Activated CD8-positive, alpha-beta T cell treated with anti-CD3 and anti-CD28 coated beads, Interleukin-2, amount 10 ng/mL, durations not matched to agents 7 days and 5 days (primary cell): ENCODE results near the gene GPN1. TPM values are rescaled to one million over a fixed set of nuclear protein-coding genes. Genes with fewer than 3 reads are reported as not detected.

ENCODE experiments used
- ATAC-seq: fragments of 150-1000 bp; cut with Tn5 transposase; one replicate; pipeline ENCODE4 v1.10.0; 2021; ENCODE audit warnings: moderate library complexity
- CTCF ChIA-PET: fragments of 350-600 bp; sonication (Branson Sonifier 250); formaldehyde crosslinking; loops from one replicate; lab custom pipeline; 2021; ENCODE audit warnings: antibody characterized with exemption; lab: Charles Lee
- POLR2A ChIA-PET: fragments of 350-600 bp; sonication (Branson Sonifier 250); formaldehyde crosslinking; loops from one replicate; lab custom pipeline; 2021; ENCODE audit warnings: antibody characterized with exemption; lab: Charles Lee
- DNase-seq: peaks from one replicate; pipeline ENCODE4 v3.0.0-alpha.2; 2020
- H3K27ac Mint-ChIP-seq: one replicate; pipeline ENCODE4 v1.8.0; 2021; ENCODE audit warnings: mild to moderate bottlenecking, mixed read lengths
- H3K27me3 Mint-ChIP-seq: one replicate; pipeline ENCODE4 v1.8.0; 2021; ENCODE audit warnings: low read depth, mixed read lengths
- H3K36me3 Mint-ChIP-seq: one replicate; pipeline ENCODE4 v1.8.0; 2021; ENCODE audit warnings: low read depth, mixed read lengths
- H3K4me1 Mint-ChIP-seq: one replicate; pipeline ENCODE4 v1.8.0; 2021; ENCODE audit warnings: low read depth, mixed read lengths
- H3K4me3 Mint-ChIP-seq: one replicate; pipeline ENCODE4 v1.8.0; 2021; ENCODE audit warnings: mild to moderate bottlenecking, mixed read lengths
- H3K9me3 Mint-ChIP-seq: one replicate; pipeline ENCODE4 v1.8.0; 2022; ENCODE audit warnings: mixed read lengths; ENCODE audit not compliant: insufficient read depth
- total RNA-seq, 2 experiments: library from RNA; stranded (reverse); gene quantifications; one replicate each; pipeline ENCODE4 v1.2.3, GENCODE V29; 2021

The GPN1 gene
- total RNA-seq: 10 to 100 TPM; 39.7 to 41.4 TPM

DNA sequence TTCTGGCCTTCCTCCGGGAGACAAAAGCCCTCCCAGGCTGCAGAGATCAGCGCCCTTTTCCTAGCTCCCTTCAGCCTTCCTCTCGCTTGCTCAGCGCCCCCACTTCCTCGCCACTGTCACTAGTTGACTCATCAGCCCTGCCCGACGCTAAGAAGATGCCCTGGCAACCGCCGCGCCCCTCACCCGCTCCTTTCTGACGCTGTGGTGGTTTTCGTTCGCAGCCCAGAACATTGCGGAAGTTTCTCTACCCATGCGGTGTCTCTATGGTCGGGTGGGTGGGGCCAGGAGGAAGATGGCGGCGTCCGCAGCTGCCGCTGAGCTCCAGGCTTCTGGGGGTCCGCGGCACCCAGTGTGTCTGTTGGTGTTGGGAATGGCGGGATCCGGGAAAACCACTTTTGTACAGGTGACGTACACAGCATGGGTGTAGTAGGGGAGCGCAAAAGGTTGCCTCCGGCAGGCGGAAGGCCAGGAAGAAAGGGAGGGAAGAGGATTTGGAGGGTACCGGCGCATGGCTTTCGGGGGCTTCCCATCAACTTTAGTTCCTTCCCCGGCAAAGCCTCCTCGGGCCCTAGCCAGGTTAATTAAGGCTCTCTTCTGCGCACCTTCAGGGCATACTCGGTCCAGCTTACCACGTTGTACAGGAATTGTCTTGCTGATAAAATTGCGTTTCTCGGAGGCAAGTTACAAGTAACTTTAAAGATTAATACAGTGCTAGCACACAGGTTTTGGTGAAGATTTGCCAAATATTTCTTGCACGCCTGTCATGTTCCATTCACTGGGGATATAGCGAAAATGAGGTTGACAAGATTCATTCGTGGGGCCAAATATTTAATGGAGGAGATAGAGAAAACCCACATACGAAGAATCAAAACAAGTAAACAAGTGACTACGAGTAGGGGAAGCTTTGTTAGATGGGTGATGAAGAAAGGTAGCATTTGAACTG lies at the start of gene GPN1, which contains the start of gene CCDC121:
TSS of gene GPN1 (plus strand) at position 284 of the 943 bp plus-strand sequence. CDS start at position 293, 9 bp downstream.
TSS of gene CCDC121 (minus strand) at position 246 of the 943 bp plus-strand sequence. CDS start 1,213 bp downstream, outside the sequence.
- POLR2A ChIA-PET: interaction anchor here (0.6 to 2.0 kb wide), 8 partner anchors 9 to 957 kb away, joined by 3 to 9 read pairs (median 4); partner anchors contain the start of genes PPM1G, SLC4A1AP, SUPT7L and ZNF512
- Mint-ChIP-seq H3K27me3 (no peaks in the 10 kb centered on the region), H3K36me3 (peaks cover 40% of the 10 kb centered on the region), H3K27ac (peak within 1 kb of the TSS; percentile 26), H3K4me3 (no peak within 1 kb of the TSS), H3K4me1 (peaks cover 36% of the 10 kb centered on the region), H3K9me3 (no peaks in the 10 kb centered on the region)
- DNase-seq (peak; percentile 98), ATAC-seq (peak; percentile 98)
- CTCF ChIA-PET: interaction anchor here (1.0 to 4.2 kb wide), 4 partner anchors 55 to 220 kb away, joined by 3 to 27 read pairs (median 3); partner anchors contain the start of genes NRBP1 and PPM1G

GRCh38 chr2:27581417-27582128 lies 47.3 kb upstream of the GPN1 start:
- H3K4me3 Mint-ChIP-seq: no peak overlapping the region
- peak overlapping the region; percentile 11 for H3K27ac Mint-ChIP-seq
- peaks cover 24% of the 10 kb centered on the region for H3K27me3 Mint-ChIP-seq
- H3K36me3 Mint-ChIP-seq: peaks cover 30% of the 10 kb centered on the region
- DNase-seq (no peak), ATAC-seq (no peak)
- POLR2A ChIA-PET: no interaction called here
- CTCF ChIA-PET: no interaction called here
- peaks cover 11% of the 10 kb centered on the region for H3K9me3 Mint-ChIP-seq
- H3K4me1 Mint-ChIP-seq: peaks cover 33% of the 10 kb centered on the region

GRCh38 chr2:27582129-27582694 lies 46.6 kb upstream of the GPN1 start:
- CTCF ChIA-PET: interaction anchor here (1.4 to 2.3 kb wide), 3 partner anchors 15 to 101 kb away, joined by 3 to 11 read pairs (median 3); no protein-coding TSS in a partner anchor
- ATAC-seq (no peak), DNase-seq (no peak)
- POLR2A ChIA-PET: interaction anchor here (0.8 to 0.9 kb wide), 3 partner anchors 46 to 153 kb away, joined by 3 to 6 read pairs (median 4); partner anchors contain the start of genes CCDC121, GPN1 and NRBP1
- Mint-ChIP-seq H3K36me3 (peaks cover 37% of the 10 kb centered on the region), H3K4me1 (peaks cover 39% of the 10 kb centered on the region), H3K27me3 (peaks cover 23% of the 10 kb centered on the region), H3K27ac (peak overlapping the region; percentile 96), H3K4me3 (peak overlapping the region; percentile 96), H3K9me3 (peaks cover 11% of the 10 kb centered on the region)

DNA sequence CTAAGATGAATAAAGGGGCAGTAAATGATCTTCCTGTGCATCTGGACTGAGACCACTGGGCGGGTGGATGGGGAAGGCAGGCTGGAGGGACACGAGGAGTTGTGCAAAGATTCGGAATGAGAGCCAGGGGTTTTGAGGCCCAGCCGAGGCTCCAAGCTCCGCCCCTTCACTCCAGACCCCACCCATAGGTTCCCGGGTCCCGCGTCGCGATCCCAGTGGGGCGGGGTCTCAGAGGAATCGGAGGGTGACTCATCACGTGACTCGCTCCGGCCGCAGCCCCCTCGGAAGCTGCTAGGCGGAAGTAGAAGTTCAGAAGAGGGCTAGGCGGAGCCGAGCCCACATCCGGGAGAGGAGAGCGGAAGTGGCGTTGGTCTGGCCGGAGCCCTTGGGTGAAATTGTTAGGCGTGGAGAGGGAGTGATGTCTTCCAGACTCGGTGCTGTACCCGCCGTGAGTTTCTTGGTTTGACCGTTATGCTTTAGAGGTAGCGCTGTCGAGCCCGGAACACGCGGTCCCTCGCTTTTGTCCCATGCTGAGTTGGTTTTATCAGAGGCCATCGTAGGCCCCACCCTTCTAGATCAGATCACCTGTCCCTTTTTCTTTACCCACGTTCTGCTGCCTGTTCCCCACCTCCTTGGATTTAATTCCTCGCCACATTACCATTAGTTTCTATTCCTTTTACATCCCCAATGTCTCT lies 46.0 kb upstream of the GPN1 start, which contains the start of gene ZNF512:
TSS of gene ZNF512 (plus strand) at position 348 of the 695 bp plus-strand sequence. CDS start at position 419, 71 bp downstream.
- H3K9me3 Mint-ChIP-seq: peaks cover 12% of the 10 kb centered on the region
- H3K36me3 Mint-ChIP-seq: peaks cover 38% of the 10 kb centered on the region
- ChIA-PET POLR2A (interaction anchor here (0.8 to 1.7 kb wide), 4 partner anchors 46 to 154 kb away, joined by 3 to 6 read pairs (median 4); partner anchors contain the start of genes CCDC121, GPN1, NRBP1 and SLC4A1AP), CTCF (interaction anchor here (1.4 to 2.3 kb wide), 3 partner anchors 14 to 101 kb away, joined by 3 to 11 read pairs (median 3); no protein-coding TSS in a partner anchor)
- peaks cover 17% of the 10 kb centered on the region for H3K27me3 Mint-ChIP-seq
- H3K4me1 Mint-ChIP-seq: peaks cover 44% of the 10 kb centered on the region
- DNase-seq (peak; percentile 91), ATAC-seq (peak; percentile 95)
- peak within 1 kb of the TSS; percentile 96 for H3K4me3 Mint-ChIP-seq
- peak within 1 kb of the TSS; percentile 96 for H3K27ac Mint-ChIP-seq

DNA sequence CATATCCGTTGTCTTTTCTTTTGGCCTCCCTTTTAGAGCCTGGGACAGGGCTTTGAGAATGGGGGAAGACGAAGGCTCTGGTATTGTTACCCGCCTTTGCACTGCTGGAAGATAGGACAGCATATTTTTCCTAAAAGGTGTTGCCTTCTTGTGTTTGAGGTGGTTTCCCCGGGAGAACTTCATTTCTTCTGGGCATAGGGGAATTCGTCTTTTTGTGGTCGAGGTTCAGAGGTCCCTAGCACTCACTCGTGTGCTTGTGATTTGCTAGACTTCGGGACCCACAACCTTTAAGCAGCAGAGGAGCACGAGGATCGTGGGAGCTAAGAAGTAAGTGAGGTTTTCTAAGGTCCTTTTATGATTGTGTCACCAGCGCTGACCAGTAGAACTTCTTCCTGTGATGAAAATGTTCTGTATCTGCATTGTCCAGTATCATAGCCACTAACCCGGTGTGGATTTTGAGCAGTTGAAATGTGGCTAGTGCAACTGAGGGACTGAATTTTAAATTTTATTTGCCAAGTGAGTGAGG lies 45.4 kb upstream of the GPN1 start:
- peaks cover 45% of the 10 kb centered on the region for H3K36me3 Mint-ChIP-seq
- H3K27ac Mint-ChIP-seq: peak overlapping the region; percentile 96
- ChIA-PET POLR2A (interaction anchor here (1.7 kb wide), 1 partner anchor 80 kb away, joined by 5 read pairs; the partner anchor contains the start of genes SLC4A1AP and SUPT7L), CTCF (interaction anchor here (1.4 to 2.3 kb wide), 3 partner anchors 14 to 100 kb away, joined by 3 to 11 read pairs (median 3); no protein-coding TSS in a partner anchor)
- H3K4me1 Mint-ChIP-seq: peaks cover 48% of the 10 kb centered on the region
- H3K9me3 Mint-ChIP-seq: peaks cover 15% of the 10 kb centered on the region
- peaks cover 13% of the 10 kb centered on the region for H3K27me3 Mint-ChIP-seq
- DNase-seq: no peak
- ATAC-seq: peak; percentile 28
- peak overlapping the region; percentile 96 for H3K4me3 Mint-ChIP-seq

GRCh38 chr2:27584597-27584996 lies 44.3 kb upstream of the GPN1 start:
- ChIA-PET POLR2A (interaction anchor here (1.1 kb wide), 1 partner anchor 63 kb away, joined by 3 read pairs; no protein-coding TSS in a partner anchor), CTCF (interaction anchor here (1.3 to 2.3 kb wide), 4 partner anchors 12 to 99 kb away, joined by 3 to 11 read pairs (median 7); no protein-coding TSS in a partner anchor)
- Mint-ChIP-seq H3K4me3 (peak overlapping the region; percentile 96), H3K36me3 (peaks cover 51% of the 10 kb centered on the region), H3K27ac (peak overlapping the region; percentile 18), H3K4me1 (peaks cover 48% of the 10 kb centered on the region), H3K27me3 (peaks cover 4% of the 10 kb centered on the region), H3K9me3 (peaks cover 18% of the 10 kb centered on the region)
- DNase-seq (no peak), ATAC-seq (no peak)

GRCh38 chr2:27587025-27587424 lies 41.8 kb upstream of the GPN1 start:
- Mint-ChIP-seq H3K27me3 (no peaks in the 10 kb centered on the region), H3K4me3 (no peak overlapping the region), H3K36me3 (peaks cover 68% of the 10 kb centered on the region), H3K4me1 (peaks cover 60% of the 10 kb centered on the region), H3K27ac (no peak overlapping the region), H3K9me3 (peaks cover 32% of the 10 kb centered on the region)
- ChIA-PET CTCF (interaction anchor here (1.7 kb wide), 1 partner anchor 96 kb away, joined by 6 read pairs; no protein-coding TSS in a partner anchor), POLR2A (no interaction called here)
- ATAC-seq (no peak), DNase-seq (no peak)

GRCh38 chr2:27588308-27588707 lies 40.5 kb upstream of the GPN1 start:
- DNase-seq: no peak
- Mint-ChIP-seq H3K27ac (no peak overlapping the region), H3K4me3 (no peak overlapping the region), H3K4me1 (peaks cover 56% of the 10 kb centered on the region), H3K36me3 (peaks cover 67% of the 10 kb centered on the region), H3K27me3 (no peaks in the 10 kb centered on the region), H3K9me3 (peaks cover 35% of the 10 kb centered on the region)
- CTCF ChIA-PET: interaction anchor here (0.7 to 1.7 kb wide), 2 partner anchors 20 to 95 kb away, joined by 3 to 6 read pairs; no protein-coding TSS in a partner anchor
- no peak for ATAC-seq
- POLR2A ChIA-PET: no interaction called here

GRCh38 chr2:27591745-27592144 lies 37.1 kb upstream of the GPN1 start:
- peaks cover 39% of the 10 kb centered on the region for H3K4me1 Mint-ChIP-seq

DNA sequence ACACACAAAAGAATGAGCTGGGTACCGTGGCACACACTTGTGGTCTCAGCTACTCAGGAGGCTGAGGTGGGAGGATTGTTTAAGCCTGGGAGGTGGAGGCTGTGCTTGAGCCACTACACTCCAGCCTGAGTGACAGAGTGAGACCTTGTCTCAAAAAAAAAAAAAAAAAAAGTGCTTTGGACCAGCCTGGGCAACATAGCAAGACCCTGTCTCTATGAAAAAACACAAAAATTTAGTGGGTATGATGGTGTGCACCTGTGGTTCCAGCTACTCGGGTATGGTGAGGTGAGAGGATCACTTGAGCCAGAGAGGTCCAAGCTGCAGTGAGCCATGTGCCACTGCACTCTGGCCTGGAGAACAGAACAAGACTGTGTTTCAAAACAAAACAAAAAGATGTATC lies 35.6 kb upstream of the GPN1 start:
- Mint-ChIP-seq H3K9me3 (peaks cover 39% of the 10 kb centered on the region), H3K4me3 (no peak overlapping the region)

More at GRCh38 chr2:27591745-27592144, 37.1 kb upstream of the GPN1 start:
- H3K4me3 Mint-ChIP-seq: no peak overlapping the region
- peaks cover 71% of the 10 kb centered on the region for H3K36me3 Mint-ChIP-seq
- POLR2A ChIA-PET: no interaction called here
- H3K27ac Mint-ChIP-seq: no peak overlapping the region
- ATAC-seq: no peak
- CTCF ChIA-PET: no interaction called here
- no peaks in the 10 kb centered on the region for H3K27me3 Mint-ChIP-seq
- no peak for DNase-seq
- H3K9me3 Mint-ChIP-seq: peaks cover 43% of the 10 kb centered on the region

More for the DNA sequence above, 35.6 kb upstream of the GPN1 start:
- Mint-ChIP-seq H3K27ac (no peak overlapping the region), H3K36me3 (peaks cover 69% of the 10 kb centered on the region), H3K27me3 (no peaks in the 10 kb centered on the region), H3K4me1 (peaks cover 36% of the 10 kb centered on the region)
- ChIA-PET POLR2A (no interaction called here), CTCF (interaction anchor here (0.6 kb wide), 1 partner anchor 73 kb away, joined by 3 read pairs; no protein-coding TSS in a partner anchor)
- DNase-seq (no peak), ATAC-seq (no peak)
